Measurements from ENCODE around the gene YY1. TPM values are rescaled to one million over a fixed set of nuclear protein-coding genes. Genes with fewer than 3 reads are reported as not detected.

Gene YY1
- total RNA-seq, 1 donor from 2014 or later, result 77.2 TPM

GRCh38 chr14:100222224-100223093 lies 16.5 kb upstream of the YY1 start:
- no peak overlapping the region for H3K27ac Mint-ChIP-seq (ENCODE audit: unreplicated experiment)
- peaks cover 4% of the 10 kb centered on the region for H3K4me1 Mint-ChIP-seq (ENCODE audit: unreplicated experiment)
- no peak for TF ChIP-seq CTCF (IDR thresholded peaks at IDR 0.05)
- H3K27me3 Mint-ChIP-seq (ENCODE audit: unreplicated experiment), result no peaks in the 10 kb centered on the region
- no peak overlapping the region for H3K4me3 Mint-ChIP-seq (ENCODE audit: unreplicated experiment)
- H3K36me3 Mint-ChIP-seq (ENCODE audit: unreplicated experiment), result peaks cover 3% of the 10 kb centered on the region
- DNase-seq (ENCODE audit: extremely low spot score, unreplicated experiment), result no peak
- no peaks in the 10 kb centered on the region for H3K9me3 Mint-ChIP-seq (ENCODE audit: unreplicated experiment)

- Mint-ChIP-seq H3K4me1 (ENCODE audit: unreplicated experiment) (peaks cover 4% of the 10 kb centered on the region), H3K4me3 (ENCODE audit: unreplicated experiment) (no peak overlapping the region), H3K27me3 (ENCODE audit: unreplicated experiment) (no peaks in the 10 kb centered on the region), H3K9me3 (ENCODE audit: unreplicated experiment) (no peaks in the 10 kb centered on the region), H3K36me3 (ENCODE audit: unreplicated experiment) (peaks cover 3% of the 10 kb centered on the region), H3K27ac (ENCODE audit: unreplicated experiment) (no peak overlapping the region)
- no peak for DNase-seq (ENCODE audit: extremely low spot score, unreplicated experiment)
- no peak for TF ChIP-seq CTCF (IDR thresholded peaks at IDR 0.05)
These were observed 15.4 kb upstream of the YY1 start for GRCh38 chr14:100223332-100224201.

- H3K27me3 Mint-ChIP-seq (ENCODE audit: unreplicated experiment), result no peaks in the 10 kb centered on the region
- H3K4me3 Mint-ChIP-seq (ENCODE audit: unreplicated experiment), result no peak overlapping the region
- H3K4me1 Mint-ChIP-seq (ENCODE audit: unreplicated experiment), result peaks cover 4% of the 10 kb centered on the region
- no peak for DNase-seq (ENCODE audit: extremely low spot score, unreplicated experiment)
- no peak for TF ChIP-seq CTCF (IDR thresholded peaks at IDR 0.05)
- no peaks in the 10 kb centered on the region for H3K9me3 Mint-ChIP-seq (ENCODE audit: unreplicated experiment)
- H3K27ac Mint-ChIP-seq (ENCODE audit: unreplicated experiment), result no peak overlapping the region
- H3K36me3 Mint-ChIP-seq (ENCODE audit: unreplicated experiment), result peaks cover 3% of the 10 kb centered on the region
These were observed 14.6 kb upstream of the YY1 start for GRCh38 chr14:100224229-100224866.

GRCh38 chr14:100225169-100225568 lies 13.8 kb upstream of the YY1 start:
- Mint-ChIP-seq H3K4me1 (ENCODE audit: unreplicated experiment) (peaks cover 4% of the 10 kb centered on the region), H3K4me3 (ENCODE audit: unreplicated experiment) (no peak overlapping the region), H3K27me3 (ENCODE audit: unreplicated experiment) (no peaks in the 10 kb centered on the region), H3K36me3 (ENCODE audit: unreplicated experiment) (peaks cover 3% of the 10 kb centered on the region), H3K9me3 (ENCODE audit: unreplicated experiment) (no peaks in the 10 kb centered on the region), H3K27ac (ENCODE audit: unreplicated experiment) (no peak overlapping the region)
- no peak for DNase-seq (ENCODE audit: extremely low spot score, unreplicated experiment)
- no peak for TF ChIP-seq CTCF (IDR thresholded peaks at IDR 0.05)

All from osteocyte (in vitro differentiated cells).